ENCODE measurements around the gene RAB4B.
A peak's percentile ranks its signal among the peaks of the same experiment; 100 is the strongest.
"Not testable (repeated sequence)": the region's sequence is repeated elsewhere in the genome, so short reads cannot be mapped to it uniquely, and the experiment has no call there.

The RAB4B gene, protein sequence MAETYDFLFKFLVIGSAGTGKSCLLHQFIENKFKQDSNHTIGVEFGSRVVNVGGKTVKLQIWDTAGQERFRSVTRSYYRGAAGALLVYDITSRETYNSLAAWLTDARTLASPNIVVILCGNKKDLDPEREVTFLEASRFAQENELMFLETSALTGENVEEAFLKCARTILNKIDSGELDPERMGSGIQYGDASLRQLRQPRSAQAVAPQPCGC

DNA sequence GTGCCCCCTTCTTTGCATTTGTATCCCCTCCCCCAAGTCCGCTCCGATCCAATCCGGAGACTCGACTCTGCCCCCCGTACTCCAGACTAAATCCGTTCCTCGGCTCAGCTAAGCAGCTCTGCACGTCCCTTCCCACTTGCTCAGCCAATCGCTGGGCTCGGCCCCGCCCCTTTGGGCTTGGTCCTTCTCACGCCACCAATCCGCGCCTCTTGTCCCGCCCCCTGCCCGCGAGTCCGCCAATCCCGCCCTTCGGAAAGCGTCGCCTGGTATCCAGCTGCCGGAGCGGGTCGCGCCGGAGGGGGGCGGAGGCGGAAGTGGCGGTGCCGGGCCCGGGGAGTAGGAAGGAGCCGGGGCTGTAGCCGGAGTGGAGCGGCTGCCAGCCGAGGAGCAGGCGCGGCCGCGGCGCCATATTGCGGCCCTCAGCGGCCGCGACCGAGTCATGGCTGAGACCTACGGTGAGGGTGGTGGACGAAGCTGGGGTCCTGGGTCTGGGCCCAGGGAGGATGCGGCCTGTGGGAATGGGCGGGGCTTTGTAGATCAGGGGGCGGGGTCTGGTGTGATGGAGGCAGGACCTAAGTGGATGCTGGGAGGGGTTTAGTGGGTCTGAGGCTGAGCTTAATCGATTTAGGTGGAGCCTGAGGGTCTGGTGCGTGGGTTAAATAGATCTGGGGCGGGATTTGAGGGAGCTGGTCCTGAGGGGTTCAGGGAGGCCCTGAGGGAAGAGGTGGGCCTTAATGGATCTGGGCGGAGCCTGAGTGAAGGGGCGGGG lies at the start of gene RAB4B:
RAB4B (plus strand) TSS at position 311 of the 769 bp plus-strand sequence; CDS start at position 440, 129 bp downstream.
- DNase-seq, result peak; percentile 100

DNA sequence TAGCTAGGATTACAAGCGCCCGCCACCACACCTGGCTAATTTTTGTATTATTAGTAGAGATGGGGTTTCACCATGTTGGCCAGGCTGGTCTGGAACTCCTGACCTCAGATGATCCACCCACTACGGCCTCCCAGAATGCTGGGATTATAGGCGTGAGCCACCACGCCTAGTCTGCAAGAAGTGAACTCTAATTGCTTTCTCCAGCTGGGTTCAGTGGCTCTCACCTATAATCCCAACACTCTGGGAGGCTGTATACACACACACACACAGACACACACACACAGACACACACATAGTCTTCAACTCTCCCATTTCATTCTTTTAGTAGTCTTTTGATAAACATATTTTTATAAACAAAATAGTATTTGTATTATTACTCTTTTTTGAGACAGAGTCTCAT lies 48.0 kb upstream of the RAB4B start:
- DNase-seq, result not testable (repeated sequence)

DNA sequence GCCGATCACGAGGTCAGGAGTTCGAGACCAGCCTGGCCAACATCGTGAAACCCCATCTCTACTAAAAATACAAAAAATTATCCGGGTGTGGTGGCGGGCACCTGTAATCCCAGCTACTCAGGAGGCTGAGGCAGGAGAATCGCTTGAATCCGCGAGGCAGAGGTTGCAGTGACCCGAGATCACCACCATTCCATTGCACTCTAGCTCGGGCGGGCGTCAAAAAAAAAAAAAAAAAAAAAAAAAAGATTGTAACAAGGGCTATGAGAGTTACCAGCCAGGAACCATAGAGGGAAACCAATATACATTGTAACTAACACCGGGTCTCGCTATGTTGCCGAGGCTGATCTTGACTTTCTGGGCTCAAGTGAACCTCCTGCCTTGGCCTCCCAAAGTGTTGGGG lies 45.7 kb upstream of the RAB4B start:
- DNase-seq, result not testable (repeated sequence)

DNA sequence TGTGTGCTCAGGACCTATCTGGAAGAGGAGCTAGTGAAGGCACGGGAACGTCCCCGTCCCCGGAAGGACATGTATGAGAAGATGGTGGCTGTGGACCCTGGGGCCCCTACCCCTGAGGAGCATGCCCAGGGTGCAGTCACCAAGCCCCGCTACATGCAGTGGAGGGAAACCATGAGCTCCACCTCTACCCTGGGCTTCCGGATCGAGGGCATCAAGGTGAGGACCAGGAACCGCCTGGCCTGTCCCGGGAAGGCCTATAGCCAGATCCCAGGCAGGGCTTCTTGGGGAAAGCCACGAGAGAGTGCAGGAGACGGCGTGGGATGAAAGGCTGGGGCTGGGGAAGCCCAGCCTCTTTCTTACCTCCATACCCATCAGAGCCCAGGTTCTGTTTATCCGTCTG lies 44.9 kb upstream of the RAB4B start:
- no peak for DNase-seq

DNA sequence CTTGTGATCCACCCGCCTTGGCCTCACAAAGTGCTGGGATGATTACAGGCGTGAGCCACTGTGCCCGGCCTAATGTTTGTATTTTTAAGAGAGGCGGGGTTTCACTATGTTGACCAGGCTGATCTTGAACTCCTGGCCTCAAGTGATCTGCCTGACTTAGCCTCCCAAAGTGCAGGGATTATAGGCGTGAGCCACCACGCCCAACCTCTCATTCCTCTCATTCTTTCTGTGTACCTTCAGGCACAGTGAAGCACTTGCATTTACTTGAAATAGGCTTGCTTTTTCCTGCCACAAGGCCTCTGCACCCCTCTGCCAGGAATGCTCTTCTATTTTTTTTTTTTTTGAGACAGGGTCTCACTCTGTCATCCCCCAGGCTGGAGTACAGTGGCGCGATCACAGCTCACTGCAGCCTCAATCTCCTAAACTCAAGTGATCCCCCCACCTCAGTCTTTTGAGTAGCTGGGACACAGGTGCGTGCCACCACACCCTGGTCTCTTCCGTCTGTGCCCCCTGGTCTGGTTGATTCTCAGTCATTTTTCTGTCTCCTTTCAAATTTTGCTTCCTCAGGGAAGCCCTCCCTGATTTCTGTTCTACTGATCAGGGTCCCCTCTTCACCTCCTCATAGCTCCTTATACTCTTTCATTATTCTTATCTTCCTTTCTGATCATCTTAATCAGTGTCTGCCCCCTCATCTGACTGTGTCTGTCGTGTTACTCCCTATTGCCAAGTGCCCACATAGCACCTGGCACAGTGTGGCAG lies 42.9 kb upstream of the RAB4B start:
- no peak for DNase-seq

DNA sequence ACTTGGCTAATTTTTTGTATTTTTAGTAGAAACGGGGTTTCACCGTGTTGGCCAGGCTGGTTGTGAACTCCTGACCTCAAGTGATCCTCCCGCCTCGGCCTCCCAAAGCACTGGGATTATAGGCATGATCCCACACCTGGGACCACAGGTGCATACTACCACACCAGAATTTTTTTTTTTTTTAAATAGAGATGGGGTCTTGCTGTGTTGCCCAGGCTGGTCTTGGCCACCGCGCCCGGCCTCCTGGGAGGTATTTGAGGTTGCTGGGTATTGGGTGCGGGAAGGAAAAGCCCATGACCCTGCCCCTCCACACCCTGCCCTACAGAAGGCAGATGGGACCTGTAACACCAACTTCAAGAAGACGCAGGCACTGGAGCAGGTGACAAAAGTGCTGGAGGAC lies 41.4 kb upstream of the RAB4B start:
- DNase-seq, result no peak

DNA sequence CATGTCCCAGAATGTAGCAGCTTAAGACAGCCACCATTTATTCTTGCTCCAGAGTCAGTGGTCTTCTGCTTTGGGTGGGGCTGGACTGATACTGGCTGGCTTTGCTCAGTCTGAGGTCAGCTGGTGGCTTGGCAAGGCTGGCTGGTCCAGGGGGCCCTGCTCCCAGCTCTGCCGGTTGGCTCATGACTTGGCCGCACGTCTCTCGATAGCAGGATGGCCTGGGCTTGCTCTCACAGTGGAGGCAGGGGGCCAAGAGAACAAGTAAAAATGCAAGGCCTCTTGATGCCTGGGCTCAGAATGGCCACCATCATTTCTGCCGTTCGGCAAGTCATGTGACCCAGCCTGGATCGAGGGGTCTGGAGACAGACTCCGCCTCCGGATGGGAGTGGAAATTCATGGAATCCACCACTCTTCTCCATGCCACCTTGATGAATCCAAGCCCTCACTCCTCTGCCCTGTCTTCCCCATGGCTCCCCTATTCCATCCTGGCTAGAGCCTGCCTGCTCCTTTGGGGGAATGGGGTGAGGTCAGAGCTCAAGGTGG lies 40.9 kb upstream of the RAB4B start:
- DNase-seq, result no peak

DNA sequence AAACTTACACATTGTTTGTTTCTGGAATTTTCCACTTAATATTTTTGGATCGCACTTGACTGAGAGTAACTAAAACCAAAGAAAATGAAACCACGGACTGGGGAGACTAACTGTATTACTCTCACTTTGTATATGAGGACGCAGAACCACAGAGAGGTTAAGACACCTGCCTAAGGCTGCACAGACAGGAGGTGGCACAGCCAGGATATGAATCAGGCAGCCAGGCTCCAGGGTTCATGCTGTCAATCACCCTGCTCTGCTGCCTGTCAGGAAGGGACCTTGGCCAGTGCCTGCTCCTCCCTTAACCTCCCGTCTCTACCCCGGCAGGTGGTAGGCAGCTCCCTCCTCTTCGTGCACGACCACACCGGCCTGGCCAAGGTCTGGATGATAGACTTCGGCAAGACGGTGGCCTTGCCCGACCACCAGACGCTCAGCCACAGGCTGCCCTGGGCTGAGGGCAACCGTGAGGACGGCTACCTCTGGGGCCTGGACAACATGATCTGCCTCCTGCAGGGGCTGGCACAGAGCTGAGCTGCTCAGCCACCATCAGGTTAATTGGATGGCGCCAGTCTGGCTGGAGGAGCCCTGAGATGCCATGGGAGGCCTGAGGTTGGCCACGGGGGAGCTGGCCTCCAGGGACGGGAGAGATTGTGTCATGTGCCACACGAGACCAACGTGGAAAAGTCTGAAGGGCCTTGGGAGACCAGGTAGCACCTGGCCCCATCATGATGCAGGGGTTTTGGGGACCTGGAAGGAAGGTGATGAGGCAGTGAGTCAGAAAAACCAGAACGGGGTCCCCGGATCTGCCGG lies 38.8 kb upstream of the RAB4B start:
- DNase-seq, result no peak

DNA sequence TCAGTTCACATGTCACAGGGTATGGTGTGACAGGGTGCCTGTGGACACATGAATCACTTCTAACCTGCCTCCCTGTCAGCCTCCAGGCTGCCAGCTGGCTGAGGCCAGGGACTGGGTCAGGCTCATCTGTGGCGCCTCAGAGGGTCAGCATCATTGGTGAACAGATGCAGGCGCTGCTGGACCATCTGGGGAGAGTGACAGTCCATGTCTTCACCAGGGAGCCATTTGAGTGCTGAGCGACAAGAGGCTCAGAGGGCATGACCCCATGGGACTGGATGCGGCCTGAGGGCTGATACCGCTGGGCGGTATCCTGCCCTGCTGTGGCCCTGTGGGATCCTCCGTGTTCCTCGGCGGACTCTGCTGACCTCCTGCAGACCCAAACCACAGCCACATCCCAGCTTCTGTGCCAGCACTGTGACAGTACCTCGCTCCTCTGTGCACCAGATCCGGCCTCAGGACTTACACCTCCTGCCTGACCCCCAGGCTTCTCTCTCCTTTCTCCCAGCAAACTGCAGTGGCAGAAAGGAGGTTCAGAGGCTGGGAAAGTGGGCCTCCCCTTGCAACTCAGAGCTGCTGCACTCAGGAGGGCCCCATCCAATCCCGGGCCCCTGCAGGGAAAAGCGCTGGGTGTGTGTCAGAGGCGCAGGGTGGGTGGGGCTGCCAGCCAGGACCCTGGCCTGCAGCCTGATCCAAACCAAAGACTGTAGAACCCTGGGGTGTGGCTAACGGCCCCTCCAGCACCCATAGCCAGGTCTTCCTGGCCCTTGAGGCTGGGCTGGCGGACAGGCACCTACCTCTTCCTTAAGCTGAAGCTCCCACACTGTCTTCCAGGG lies 38.0 kb upstream of the RAB4B start:
- no peak for DNase-seq

DNA sequence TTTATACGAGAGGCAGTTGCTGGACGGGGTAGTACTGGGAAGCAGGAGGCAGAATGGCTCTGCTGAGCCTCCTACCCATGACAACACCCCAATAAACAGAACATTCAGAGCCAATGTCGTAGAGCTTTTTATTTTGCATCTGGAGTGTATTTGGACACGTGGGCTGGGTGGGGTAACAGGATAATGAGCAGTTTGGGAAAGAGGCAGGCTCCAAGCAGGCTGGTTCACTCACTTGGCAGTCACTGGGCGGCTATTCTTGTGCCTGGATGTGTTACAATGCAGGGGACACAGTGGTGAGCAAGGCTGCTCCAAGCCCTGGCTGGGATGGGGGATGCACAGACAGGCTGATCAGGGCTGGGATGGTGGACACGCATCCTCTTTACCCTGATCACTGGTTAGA lies 37.3 kb upstream of the RAB4B start:
- no peak for DNase-seq

DNA sequence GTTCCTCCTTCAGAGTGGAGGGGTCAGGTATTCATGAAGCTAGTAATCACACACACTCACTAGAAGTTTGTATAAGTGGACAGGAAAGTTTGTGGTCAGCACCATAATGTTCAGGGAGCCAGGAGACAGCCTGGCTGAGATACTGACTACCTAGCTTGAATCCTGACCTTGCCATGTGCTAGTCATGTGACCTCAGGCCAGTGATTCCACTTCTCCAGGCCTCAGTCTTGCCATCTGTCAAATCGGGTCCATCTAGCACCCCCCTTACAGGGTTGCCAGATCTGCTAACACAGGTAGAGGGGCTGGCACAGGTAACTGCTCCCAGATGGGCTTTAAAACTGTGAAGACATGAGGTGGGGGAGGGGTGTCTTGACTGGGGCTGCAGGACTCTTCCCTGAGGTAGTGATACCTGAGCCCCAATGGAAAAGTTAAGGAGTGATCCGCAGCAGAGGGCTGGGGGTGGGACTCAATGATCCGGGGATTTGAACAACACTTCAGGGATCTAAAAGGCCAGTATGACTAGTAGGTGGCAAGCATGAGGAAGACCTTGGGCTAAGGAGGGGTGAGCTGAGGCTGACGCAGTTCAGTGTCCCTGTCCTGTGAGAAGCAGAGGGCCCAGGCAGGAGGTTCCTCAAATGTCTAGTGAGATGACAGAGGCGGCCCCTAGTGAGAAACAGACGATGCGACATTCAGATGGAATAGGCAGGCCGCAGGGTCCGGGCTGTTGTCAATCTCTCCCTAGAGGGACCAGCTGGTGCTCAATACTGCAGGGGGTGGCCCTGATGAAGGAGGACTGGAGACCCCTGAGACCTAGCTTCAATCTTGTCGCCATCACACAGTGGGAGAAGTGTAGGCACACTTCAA lies 36.3 kb upstream of the RAB4B start:
- DNase-seq, result no peak

DNA sequence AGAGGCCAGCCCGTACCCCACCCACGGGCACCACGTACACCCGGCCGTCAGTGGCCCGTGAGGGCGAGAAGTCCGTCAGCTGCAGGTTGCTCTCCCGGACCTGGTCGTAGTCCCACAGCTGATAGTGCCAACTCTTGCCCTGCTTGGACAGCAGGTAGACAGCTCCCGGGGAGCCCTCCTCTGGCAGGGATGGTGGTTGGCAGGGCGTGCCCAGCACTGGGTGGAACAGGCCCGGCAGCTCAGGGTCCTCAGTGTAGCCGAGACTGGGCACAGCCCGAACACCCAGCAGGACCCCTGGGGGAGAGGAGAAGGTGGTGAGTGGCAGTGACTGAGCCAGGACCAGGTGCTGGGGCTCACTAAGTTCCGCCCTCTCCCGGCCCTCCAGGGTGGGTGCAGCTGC lies 35.6 kb upstream of the RAB4B start:
- DNase-seq, result no peak

DNA sequence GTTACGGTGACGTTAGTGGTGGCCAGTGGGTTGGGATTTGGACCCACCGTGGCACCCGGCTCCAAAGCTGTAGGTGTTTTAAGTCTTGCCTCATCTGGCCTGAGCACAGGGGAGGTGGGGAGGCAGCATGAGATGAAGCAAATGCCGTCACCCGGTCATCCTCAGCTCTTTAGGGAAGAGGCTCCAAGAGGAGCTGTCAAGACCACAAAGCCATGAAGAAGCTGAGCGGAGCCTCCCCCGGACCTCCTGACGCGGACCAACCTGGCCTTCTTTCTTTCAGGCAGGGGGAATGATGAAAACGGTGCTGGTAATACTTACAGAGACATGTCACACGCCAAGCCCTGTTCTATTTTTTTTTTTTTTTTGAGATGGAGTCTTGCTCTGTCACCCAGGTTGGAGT lies 35.2 kb upstream of the RAB4B start:
- no peak for DNase-seq

DNA sequence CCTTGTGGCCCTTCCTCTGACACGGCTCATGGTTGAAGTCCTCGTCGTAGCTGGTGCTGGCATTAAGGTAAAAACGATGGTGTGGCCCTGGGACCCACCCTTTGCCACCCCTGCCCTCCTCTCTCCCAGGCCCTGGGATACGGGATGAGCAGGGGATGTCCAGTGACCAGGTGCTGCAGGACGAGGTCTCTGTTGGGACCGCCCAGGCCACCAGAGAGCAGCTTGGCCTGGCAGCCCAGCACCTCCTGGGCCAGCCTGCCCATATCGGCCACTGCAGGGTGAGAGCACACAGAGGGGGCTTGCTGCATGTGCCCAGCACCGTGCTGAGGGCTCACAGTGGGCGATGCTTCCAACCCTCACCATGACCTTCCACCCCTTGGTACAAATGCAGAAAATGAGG lies 34.1 kb upstream of the RAB4B start:
- DNase-seq, result no peak

DNA sequence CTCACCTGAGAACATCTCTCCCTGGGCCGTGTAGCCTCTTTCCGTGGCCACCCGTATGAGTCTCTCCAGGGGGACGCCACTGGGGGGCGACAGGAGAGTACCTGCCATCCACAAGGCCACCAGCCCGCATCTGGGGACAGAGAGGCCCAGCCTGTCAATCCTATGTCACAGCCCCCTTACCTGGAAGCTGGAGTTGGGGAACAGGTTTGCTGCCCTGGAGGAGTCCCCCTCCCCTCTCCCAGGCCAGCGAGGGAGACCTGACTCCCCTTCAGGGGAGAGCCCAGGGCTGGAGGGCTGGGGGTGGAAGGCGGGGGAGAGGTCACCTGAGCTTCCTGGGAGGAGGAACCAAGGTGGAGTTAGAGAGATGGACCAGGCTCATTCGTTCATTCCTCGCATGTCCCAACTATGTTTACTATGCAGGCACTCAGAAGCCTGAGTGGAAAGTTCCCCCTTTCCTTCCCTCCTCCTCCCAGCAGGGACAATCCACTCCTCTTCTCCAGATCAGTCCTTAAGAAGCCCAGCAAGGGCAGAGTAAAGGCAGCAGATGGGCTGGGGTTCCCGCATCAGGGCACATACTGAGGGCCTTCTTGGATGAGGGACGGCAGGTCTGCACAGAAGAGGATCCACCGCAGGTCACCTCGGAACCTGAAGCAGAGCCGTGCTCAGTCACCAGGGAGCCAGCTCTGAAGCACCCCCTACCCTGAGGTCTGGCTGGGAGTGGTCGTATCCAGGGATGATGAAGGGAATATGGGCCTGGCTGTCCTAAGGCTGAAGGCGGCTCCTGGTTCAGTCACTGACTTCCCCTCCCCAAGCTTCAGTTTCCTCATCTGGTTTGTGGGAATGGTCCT lies 33.3 kb upstream of the RAB4B start:
- no peak for DNase-seq

DNA sequence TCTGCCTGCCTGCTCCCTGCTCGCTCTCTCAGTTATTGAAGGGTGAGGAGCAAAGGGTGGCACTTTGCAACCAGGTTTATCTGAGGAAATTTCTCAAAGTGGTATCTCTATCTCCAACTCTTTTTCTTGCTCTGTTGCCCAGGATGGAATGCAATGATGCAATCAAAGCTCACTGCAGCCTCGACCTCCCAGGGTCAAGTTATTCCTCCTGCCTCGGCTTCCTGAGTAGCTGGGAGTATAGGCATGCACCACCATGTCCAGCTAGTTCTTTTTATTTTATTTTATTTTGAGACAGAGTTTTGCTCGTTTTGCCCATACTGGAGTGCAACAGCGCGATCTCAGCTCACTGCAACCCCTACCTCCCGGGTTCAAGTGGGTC lies 32.7 kb upstream of the RAB4B start:
- no peak for DNase-seq

DNA sequence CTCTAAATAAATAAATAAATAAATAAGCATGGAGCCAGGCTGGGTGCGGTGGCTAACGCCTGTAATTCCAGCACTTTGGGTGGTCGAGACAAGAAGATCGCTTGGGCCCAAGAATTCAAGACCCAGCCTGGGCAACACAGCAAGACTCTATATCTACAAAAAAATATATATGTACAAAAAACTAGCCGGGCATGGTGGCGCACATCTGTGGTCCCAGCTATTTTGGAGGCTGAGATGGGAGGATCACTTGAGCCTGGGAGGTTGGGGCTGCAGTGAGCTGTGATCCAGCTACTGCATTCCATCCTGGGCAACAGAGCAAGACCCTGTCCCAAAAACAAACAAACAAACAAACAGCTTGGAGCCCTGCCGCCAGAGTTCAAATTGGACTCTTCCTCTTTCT lies 30.5 kb upstream of the RAB4B start:
- no peak for DNase-seq

DNA sequence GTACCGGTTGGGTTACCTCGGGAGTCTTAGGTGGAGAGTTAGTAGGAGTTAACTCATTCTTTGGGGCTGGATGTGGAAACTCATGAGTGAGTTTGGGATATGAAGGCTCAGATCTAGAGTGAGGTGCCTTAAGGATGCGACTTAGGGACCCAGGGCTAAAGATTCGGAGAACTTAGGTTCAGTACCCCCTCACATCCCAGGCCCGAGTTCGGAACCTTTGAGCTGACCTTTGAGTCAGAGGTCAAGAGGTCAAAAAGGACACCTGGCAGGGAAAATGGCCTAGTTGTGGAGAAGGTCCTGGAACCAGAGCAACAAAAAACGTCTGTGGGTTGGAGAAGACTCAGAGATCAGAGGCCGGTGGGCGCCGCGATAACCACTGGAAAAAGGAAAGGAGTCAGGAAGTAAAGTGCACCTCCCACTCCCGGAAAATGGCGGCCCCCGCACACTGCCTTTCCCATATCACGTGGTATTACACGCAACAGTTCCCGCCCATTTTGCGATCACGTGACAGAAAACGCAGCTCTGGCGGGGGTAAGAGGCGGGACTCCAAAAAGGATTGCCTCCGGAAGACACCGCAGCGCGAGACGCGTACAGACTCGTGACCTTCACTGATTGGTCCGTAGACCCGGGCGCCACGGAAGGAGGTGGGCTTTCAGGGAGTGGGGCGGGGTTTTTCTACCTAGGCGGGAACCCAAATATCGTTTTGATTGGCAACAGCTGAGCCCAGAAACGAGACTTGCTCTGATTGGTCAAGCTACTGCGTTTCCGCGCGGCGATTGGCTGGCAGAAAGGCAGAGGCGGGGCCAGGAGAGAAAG lies 27.8 kb upstream of the RAB4B start, which contains the start of gene ACTMAP:
ACTMAP (minus strand) TSS at position 420 of the 816 bp plus-strand sequence. CDS start 674 bp downstream, outside the sequence.
- peak; percentile 100 for DNase-seq

All from NCI-H2171 treated with DMSO at 0.1 percent for 48 hours (cell line).